ENCODE data around the gene MEGF11. TPM values are rescaled to one million over a fixed set of nuclear protein-coding genes. Genes with fewer than 3 reads are reported as not detected.

Gene MEGF11
- total RNA-seq, 4 donors from 2014 or later = 0.97 to 10.6 (median 4.0) TPM

DNA sequence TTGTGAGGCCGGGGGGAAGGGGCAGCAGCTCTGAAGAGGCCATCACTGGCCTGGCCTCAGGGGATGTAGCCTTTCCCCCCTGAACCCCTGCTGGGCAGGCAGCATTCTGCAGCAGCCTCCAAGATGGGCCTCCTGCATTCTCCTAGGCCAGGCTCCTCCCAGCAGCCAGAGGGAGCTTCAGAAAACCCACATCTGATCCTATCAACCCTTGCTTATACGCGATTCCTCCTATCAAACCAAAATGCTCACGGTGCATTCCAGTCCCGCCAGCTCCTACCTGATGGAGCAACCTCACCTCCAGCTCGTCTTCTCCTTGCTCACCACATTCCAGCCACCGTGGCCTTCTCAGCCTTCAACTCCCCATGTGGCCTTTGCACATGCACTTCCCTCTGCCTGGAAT, 85.7 kb downstream of the MEGF11 start:
- no peak for TF ChIP-seq POLR2A (IDR thresholded peaks at IDR 0.05)
- TF ChIP-seq, protein P1, sequence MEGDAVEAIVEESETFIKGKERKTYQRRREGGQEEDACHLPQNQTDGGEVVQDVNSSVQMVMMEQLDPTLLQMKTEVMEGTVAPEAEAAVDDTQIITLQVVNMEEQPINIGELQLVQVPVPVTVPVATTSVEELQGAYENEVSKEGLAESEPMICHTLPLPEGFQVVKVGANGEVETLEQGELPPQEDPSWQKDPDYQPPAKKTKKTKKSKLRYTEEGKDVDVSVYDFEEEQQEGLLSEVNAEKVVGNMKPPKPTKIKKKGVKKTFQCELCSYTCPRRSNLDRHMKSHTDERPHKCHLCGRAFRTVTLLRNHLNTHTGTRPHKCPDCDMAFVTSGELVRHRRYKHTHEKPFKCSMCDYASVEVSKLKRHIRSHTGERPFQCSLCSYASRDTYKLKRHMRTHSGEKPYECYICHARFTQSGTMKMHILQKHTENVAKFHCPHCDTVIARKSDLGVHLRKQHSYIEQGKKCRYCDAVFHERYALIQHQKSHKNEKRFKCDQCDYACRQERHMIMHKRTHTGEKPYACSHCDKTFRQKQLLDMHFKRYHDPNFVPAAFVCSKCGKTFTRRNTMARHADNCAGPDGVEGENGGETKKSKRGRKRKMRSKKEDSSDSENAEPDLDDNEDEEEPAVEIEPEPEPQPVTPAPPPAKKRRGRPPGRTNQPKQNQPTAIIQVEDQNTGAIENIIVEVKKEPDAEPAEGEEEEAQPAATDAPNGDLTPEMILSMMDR (IDR thresholded peaks at IDR 0.05) = no peak
- intact Hi-C loops (cut with DNase I; ENCODE audit: low total_unique reads) = no loop called here
- WGBS, 2 donors = 73 to 82% methylated on average over 7 of the region's 7 CpGs
- no peak overlapping the region for H3K4me3 ChIP-seq (ENCODE audit: low read depth, poor library complexity, severe bottlenecking)
- DNase-seq (ENCODE audit: low spot score in 2 of 2) = no peak

DNA sequence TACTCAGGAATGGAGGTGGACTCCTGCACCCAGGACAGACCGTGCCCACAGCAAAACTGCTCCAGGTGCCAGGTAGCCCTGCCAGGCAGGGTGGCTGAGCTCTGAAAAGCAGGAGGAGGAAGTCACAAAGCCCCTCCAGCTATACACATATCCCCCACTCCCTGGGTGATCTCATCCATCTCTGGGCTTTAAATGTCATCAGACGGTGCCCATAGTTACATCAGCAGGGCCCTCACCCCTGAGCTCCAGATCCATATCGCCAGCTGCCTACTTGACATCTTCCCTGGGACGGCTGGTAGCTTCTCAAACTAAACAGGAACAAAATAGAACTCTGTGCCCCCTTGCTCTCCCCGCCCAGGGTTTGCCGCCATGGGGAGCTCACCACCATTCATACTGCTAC, 87.7 kb downstream of the MEGF11 start:
- TF ChIP-seq POLR2A (IDR thresholded peaks at IDR 0.05) = no peak
- TF ChIP-seq, protein P1 (IDR thresholded peaks at IDR 0.05) = no peak
- no peak overlapping the region for H3K4me3 ChIP-seq (ENCODE audit: low read depth, poor library complexity, severe bottlenecking)
- DNase-seq (ENCODE audit: low spot score in 2 of 2) = no peak
- intact Hi-C loops (cut with DNase I; ENCODE audit: low total_unique reads) = no loop called here
- WGBS, 2 donors = 80 to 81% methylated on average over 6 of the region's 6 CpGs

DNA sequence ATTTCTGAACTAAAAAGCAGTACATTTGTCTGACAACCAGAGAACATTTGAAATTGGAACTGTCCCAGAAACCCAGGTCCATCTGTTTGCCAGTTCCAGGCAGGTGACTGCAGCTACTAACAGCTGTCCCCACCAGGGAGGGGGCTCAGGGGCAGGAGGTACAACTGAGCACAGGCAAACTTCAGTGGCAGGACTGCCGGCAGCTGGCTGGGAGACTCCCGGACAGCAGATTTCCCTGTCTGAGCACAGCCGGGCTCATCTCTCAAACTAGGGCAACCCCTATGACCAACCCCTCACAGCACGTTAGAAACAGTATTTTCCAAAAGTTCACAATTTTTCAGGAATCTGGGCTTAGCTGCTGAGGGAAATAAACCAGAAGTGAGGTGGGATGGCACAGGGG, 88.8 kb downstream of the MEGF11 start:
- TF ChIP-seq, protein P1 (IDR thresholded peaks at IDR 0.05) = no peak
- no peak overlapping the region for H3K4me3 ChIP-seq (ENCODE audit: low read depth, poor library complexity, severe bottlenecking)
- intact Hi-C loops (cut with DNase I; ENCODE audit: low total_unique reads) = no loop called here
- 45 to 77% methylated on average over 4 of the region's 4 CpGs for WGBS, 2 donors
- DNase-seq (ENCODE audit: low spot score in 2 of 2) = no peak

DNA sequence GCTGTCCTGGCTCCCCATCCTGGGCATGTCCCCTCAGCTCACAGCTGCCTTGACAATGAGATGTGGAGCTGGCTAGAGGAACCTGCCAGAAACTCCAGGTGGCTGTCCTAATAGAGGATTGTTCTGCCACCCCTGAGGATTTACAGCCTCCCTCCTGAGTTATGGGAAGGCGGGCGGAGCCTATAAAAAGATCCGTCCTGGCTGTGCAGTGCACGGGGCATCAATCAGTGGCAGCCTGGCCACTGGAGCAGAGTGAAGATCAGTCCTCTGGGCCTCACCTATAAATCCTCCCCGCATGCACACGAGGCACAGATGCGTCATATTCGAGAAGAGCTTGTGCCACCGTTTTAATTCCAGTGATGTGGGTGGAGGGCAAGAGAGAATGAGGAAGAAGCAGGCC, 90.0 kb downstream of the MEGF11 start:
- DNase-seq (ENCODE audit: low spot score in 2 of 2) = no peak
- intact Hi-C loops (cut with DNase I; ENCODE audit: low total_unique reads) = no loop called here
- no peak overlapping the region for H3K4me3 ChIP-seq (ENCODE audit: low read depth, poor library complexity, severe bottlenecking)
- TF ChIP-seq POLR2A (IDR thresholded peaks at IDR 0.05) = no peak
- TF ChIP-seq, protein P1 (IDR thresholded peaks at IDR 0.05) = no peak
- WGBS, 2 donors = 75 to 78% methylated on average over 7 to 9 of the region's 9 CpGs

DNA sequence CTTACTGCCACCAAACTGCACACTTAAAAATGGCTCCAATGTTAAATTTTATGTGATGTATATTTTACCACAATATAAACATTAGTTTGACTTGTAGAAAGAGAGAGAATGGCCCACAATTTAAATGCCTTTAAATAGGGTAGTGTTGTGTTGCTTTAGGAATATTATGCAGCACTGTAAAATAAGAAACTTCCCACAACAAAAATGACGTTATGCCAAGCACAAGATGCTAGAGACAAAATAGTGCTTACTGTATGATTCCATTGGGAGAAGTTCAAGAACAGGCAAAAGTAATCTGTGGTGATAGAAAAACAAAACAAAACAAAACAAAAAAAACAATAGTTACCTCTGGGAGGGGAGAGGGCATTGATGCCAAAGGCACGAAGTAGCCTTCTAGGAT, 91.3 kb downstream of the MEGF11 start:
- no peak for TF ChIP-seq POLR2A (IDR thresholded peaks at IDR 0.05)
- TF ChIP-seq, protein P1 (IDR thresholded peaks at IDR 0.05) = no peak
- no peak overlapping the region for H3K4me3 ChIP-seq (ENCODE audit: low read depth, poor library complexity, severe bottlenecking)
- 76 to 85% methylated on average over 2 of the region's 2 CpGs for WGBS, 2 donors
- intact Hi-C loops (cut with DNase I; ENCODE audit: low total_unique reads) = no loop called here
- no peak for DNase-seq (ENCODE audit: low spot score in 2 of 2)

DNA sequence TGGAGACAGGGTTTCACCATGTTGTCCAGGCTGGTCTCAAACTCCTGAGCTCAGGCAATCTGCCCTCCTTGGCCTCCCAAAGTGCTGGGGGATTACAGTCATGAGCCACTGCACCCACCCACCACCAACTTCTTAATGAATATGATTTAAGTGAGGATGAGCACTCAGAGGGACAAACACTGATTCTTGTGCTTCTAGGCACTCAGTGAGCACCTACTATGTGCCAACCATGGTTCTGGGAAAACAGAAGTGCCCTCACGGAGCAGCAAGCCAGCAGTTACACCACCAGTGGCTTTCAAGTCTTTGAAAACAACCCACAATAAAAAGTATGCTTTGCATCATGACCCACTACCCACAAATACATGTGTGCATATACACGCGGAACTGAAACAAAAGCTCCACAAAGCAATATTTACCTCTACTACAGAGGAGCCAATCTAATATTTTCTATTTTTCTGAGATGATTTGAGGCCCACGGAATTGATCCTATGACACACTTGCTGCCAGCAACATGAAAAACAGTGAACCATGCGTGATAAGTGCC, 91.9 kb downstream of the MEGF11 start:
- TF ChIP-seq POLR2A (IDR thresholded peaks at IDR 0.05) = no peak
- TF ChIP-seq, protein P1 (IDR thresholded peaks at IDR 0.05) = no peak
- 68 to 83% methylated on average over 5 of the region's 5 CpGs for WGBS, 2 donors
- H3K4me3 ChIP-seq (ENCODE audit: low read depth, poor library complexity, severe bottlenecking) = no peak overlapping the region
- DNase-seq (ENCODE audit: low spot score in 2 of 2) = no peak
- intact Hi-C loops (cut with DNase I; ENCODE audit: low total_unique reads) = no loop called here
